Measurements from ENCODE around the gene IL17C.
"Not testable (repeated sequence)": the region's sequence is repeated elsewhere in the genome, so short reads cannot be mapped to it uniquely, and the experiment has no call there.

IL17C gene

DNA sequence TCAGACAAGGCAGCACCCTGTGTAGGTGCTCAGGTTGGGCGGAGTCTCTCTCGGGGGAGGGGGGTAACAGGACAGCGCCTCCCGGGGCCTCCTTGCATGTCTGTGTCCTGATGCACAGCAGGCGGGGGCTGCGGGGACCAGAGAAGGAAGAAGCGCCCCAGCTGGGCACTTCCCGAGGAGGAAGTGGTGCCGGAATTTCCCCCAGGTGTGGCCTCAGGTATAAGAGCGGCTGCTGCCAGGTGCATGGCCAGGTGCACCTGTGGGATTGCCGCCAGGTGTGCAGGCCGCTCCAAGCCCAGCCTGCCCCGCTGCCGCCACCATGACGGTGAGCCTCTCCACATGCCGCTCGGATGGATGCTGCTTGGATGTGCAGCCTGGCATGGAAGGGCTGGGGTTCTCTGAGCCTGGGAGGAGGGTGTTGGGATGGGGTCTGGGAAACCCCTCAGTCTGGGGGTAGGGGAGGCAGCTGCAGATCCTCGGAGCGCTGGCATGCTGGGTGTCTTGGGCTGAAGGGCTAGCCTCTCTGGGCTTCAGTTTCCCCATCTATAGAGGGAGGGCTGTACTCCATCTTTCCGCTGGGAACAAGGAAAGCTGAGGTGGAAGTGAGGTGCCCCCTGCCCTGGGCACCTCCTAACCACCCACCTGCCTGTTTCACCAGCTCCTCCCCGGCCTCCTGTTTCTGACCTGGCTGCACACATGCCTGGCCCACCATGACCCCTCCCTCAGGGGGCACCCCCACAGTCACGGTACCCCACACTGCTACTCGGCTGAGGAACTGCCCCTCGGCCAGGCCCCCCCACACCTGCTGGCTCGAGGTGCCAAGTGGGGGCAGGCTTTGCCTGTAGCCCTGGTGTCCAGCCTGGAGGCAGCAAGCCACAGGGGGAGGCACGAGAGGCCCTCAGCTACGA lies at the start of gene IL17C:
IL17C (plus strand) TSS at position 250 of the 908 bp plus-strand sequence; CDS start at position 320, 70 bp downstream.
- DNase-seq, result no peak

- no peak for DNase-seq
These were observed 49.6 kb upstream of the IL17C start for GRCh38 chr16:88588754-88589153.

GRCh38 chr16:88589441-88589840 lies 48.9 kb upstream of the IL17C start:
- DNase-seq, result no peak

DNA sequence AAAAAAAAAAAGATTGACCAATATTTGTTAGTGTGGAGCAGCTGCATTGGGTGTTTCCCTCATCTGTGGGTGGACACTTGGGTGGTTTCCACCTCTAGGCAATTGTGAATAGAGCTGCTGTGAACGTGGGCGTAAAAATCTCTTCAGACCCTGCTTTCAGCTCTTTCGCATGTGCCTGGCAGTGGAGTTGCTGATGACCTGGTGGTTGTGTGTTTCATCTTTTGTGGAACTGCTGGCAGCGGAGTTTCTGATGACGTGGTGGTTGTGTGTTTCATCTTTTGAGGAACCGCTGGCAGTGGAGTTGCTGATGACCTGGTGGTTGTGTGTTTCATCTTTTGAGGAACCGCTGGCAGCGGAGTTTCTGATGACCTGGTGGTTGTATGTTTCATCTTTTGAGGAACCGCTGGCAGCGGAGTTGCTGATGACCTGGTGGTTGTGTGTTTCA lies 46.8 kb upstream of the IL17C start:
- no peak for DNase-seq

- DNase-seq, result no peak
These were observed 45.3 kb upstream of the IL17C start for GRCh38 chr16:88593061-88593460.

GRCh38 chr16:88593489-88593888 lies 44.9 kb upstream of the IL17C start:
- DNase-seq, result no peak

DNA sequence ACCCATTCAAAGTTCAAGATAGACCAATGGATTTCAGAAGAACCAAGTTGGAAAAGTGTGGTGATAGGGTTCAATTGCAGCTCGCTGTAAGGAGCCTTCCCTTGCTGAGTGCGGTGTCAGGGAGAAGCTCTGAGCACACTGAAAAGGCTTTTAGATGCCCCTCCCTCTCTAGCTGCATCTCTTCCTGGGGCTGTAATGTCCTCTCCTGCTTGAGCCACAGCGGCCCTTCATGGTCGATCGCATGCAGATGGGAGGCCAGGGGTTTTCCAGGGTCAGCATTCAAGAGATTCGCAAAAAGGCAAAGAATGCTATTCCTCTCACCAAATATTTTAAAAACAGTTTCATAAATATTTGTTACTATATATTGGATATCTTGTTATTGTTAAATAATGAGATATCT lies 44.5 kb upstream of the IL17C start:
- DNase-seq, result no peak

GRCh38 chr16:88595101-88595500 lies 43.3 kb upstream of the IL17C start:
- DNase-seq, result no peak

- no peak for DNase-seq
These were observed 42.5 kb upstream of the IL17C start for GRCh38 chr16:88595921-88596320.

DNA sequence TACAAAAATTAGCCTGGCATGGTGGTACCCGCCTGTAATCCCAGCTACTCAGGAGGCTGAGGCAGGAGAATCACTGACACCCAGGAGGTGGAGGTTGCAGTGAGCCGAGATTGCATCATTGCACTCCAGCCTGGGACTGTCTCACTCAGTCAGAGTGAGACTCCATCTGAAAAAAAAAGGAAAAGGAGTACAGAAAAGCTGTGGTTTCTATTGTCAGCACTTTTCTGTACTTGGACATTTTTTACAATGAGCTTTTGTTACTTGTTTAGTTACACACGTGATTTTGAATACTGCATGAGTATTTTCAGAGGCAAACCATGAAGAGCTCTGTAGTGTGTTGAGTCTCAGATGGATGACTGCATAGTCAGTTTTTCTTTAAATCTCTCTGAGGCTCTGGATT lies 41.9 kb upstream of the IL17C start:
- DNase-seq, result no peak

- DNase-seq, result no peak
These were observed 40.4 kb upstream of the IL17C start for GRCh38 chr16:88597856-88598491.

- no peak for DNase-seq
These were observed 39.2 kb upstream of the IL17C start for GRCh38 chr16:88599092-88599733.

DNA sequence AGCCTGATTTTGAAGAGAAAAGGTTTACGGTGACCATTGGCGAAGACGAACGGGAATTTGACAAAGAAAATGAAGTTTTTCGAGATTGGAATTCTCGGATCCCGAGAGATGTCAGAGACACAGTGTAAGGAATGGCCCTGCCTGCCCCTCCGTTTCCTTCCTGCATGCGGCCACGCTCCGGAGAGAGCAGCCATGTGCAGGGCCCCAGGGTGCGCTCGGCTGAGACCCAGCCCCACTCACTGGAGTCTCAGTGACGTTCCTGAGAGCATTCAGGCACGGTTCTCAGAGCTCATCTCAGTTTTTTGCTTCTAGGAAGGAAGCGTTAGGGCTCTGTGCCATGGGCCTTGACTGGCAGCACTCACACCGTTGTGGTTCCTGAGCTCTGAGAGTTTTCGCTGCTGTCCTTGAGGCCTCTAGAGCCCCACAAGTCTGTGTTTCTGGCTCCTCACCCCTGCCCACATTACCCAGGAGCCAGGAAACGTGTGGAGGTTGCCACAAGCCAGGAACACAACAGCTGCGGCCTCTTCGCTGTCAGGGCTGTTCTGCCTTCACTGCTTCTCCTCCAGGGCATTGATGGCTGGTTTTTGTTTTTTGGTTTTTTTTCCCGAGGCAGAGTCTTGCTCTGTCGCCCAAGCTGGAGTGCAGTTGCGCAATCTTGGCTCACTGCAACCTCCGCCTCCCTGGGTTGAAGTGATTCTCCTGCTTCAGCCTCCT lies 38.4 kb upstream of the IL17C start:
- no peak for DNase-seq

- DNase-seq, result no peak
These were observed 37.9 kb upstream of the IL17C start for GRCh38 chr16:88600539-88600896.

GRCh38 chr16:88601313-88602036 lies 36.9 kb upstream of the IL17C start:
- DNase-seq, result no peak

DNA sequence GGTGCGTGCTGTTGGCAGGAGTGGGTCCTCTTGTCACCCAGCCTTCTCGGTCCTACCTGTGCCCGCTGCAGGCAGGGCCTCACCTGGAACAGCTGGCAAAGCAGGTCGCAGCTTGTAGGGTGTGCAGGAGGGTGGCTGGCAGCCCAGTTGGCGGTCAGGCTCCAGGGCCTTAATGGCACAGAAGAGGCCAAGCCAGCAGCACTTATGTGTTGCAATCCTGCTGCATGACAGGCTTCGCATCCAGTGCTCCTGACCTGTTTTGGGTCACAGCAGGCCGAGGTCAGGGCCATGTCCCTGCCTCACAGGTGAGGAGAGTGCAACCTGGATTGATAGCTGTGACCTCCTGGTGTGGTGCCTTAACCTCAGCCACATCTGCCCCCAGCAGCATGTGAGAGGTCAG lies 36.3 kb upstream of the IL17C start:
- DNase-seq, result no peak

GRCh38 chr16:88605186-88606147 lies 32.9 kb upstream of the IL17C start:
- DNase-seq, result no peak

GRCh38 chr16:88606148-88606757 lies 32.1 kb upstream of the IL17C start:
- DNase-seq, result no peak

- DNase-seq, result no peak
These were observed 30.3 kb upstream of the IL17C start for GRCh38 chr16:88608076-88608475.

GRCh38 chr16:88609426-88609825 lies 28.9 kb upstream of the IL17C start:
- DNase-seq, result not testable (repeated sequence)

DNA sequence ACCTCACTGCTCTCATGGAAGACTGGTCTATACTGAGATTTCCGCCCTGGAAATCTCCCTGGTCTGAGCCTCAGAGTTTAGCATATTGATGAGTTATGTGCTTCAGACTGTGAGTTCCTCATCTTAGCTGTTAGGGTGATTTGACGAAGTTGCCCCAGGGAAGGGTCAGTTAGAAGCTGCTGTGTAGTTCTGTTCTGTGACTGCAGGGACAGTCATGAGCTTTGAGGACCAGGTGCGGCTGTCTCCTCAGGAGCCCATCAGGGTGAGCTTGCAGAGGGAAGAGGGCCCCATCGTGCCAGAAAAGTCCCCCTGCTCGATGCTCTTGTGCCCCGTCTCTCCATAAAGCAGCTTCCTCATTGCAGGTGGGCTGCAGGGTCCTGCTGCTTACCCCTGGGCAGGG lies 28.3 kb upstream of the IL17C start:
- DNase-seq, result no peak

Measured in NCI-H1092 (cell line).